GM12878 (cell line): ENCODE results near the gene SC5D. TPM values are rescaled to one million over a fixed set of nuclear protein-coding genes. Genes with fewer than 3 reads are reported as not detected.

ENCODE experiments used
- ATAC-seq: fragments of 200-7000 bp; cut with Tn5 transposase; 3 replicates; pipeline ENCODE4 v1.9.1; 2020; ENCODE audit warnings: mild to moderate bottlenecking, moderate library complexity
- BruUV-seq: library from RNA; stranded (reverse); fragments of 400-500 nt; replicated peaks from 2 replicates; lab custom pipeline; 2021; lab: Mats Ljungman, UMichigan
- CTCF ChIA-PET: fragments of 300-600 bp; sonication (Branson Sonifier 250); formaldehyde crosslinking; extraction: SDS; loops from one replicate; lab custom pipeline; 2021; ENCODE audit warnings: inconsistent platforms; lab: Yijun Ruan, JAX
- POLR2A ChIA-PET: fragments of 350-600 bp; formaldehyde crosslinking; extraction: SDS; loops from one replicate; lab custom pipeline; 2021; ENCODE audit warnings: inconsistent platforms; lab: Charles Lee
- RAD21 ChIA-PET: fragments of 300-600 bp; sonication (Branson Sonifier 250); formaldehyde crosslinking; loops from one replicate; lab custom pipeline; 2023; ENCODE audit warnings: antibody characterized with exemption; ENCODE audit not compliant: unreplicated experiment; lab: Charles Lee
- SMC1A ChIA-PET: fragments of 300-600 bp; sonication (Branson Sonifier 250); formaldehyde crosslinking; loops from one replicate; lab custom pipeline; 2023; ENCODE audit not compliant: unreplicated experiment, uncharacterized antibody; lab: Charles Lee
- DNase-seq: peaks from one replicate; pipeline ENCODE4 v3.0.0-alpha.2; 2011; ENCODE audit warnings: low read depth, low spot score
- FAIRE-seq: peaks from 3 replicates; lab custom pipeline; 2011; peaks lifted over from hg19 to GRCh38; lab: Jason Lieb, UNC
- H2AFZ ChIP-seq: 2 replicates; pipeline ENCODE4 v1.6.0; 2011; ENCODE audit warnings: low read depth, low read length, control low read depth; ENCODE audit not compliant: control insufficient read depth
- H3K27ac ChIP-seq: 2 replicates; pipeline ENCODE4 v1.5.1; 2011; ENCODE audit warnings: control low read depth; ENCODE audit not compliant: control insufficient read depth, insufficient read depth
- H3K27me3 ChIP-seq, 2 experiments: replicated peaks in 1 of 2; 2 replicates each; pipeline versions ENCODE4 v1.6.0 to v1.6.1; 2011; ENCODE audit warnings: low read length in 1 of 2; ENCODE audit not compliant: control insufficient read depth in 2 of 2, insufficient read depth in 2 of 2
- H3K36me3 ChIP-seq, 2 experiments: 2 replicates each; pipeline ENCODE4 v1.5.1; 2011; ENCODE audit warnings: low read length in 1 of 2; ENCODE audit not compliant: control insufficient read depth in 2 of 2, insufficient read depth in 2 of 2
- H3K4me1 ChIP-seq: 2 replicates; pipeline ENCODE4 v1.6.1; 2011; ENCODE audit warnings: mild to moderate bottlenecking, low read length, moderate library complexity, mixed read lengths; ENCODE audit not compliant: control insufficient read depth, insufficient read depth
- H3K4me2 ChIP-seq: 2 replicates; pipeline ENCODE4 v1.6.0; 2011; ENCODE audit warnings: control low read depth; ENCODE audit not compliant: control insufficient read depth, insufficient read depth
- H3K4me3 ChIP-seq: fragments of 200-600 bp; sonication (generic); 2 replicates; pipeline ENCODE4 v1.5.1; 2016
- H3K79me2 ChIP-seq: 2 replicates; pipeline ENCODE4 v1.6.0; 2011; ENCODE audit warnings: low read length; ENCODE audit not compliant: control insufficient read depth, insufficient read depth
- H3K9ac ChIP-seq: 2 replicates; pipeline ENCODE4 v1.8.0; 2011; ENCODE audit warnings: low read length, control low read depth, mixed read lengths; ENCODE audit not compliant: control insufficient read depth, insufficient read depth
- H3K9me3 ChIP-seq: replicated peaks from 3 replicates; pipeline ENCODE4 v1.5.1; 2011; ENCODE audit warnings: mild to moderate bottlenecking, low read length; ENCODE audit not compliant: control insufficient read depth, insufficient read depth
- H4K20me1 ChIP-seq: 2 replicates; pipeline ENCODE4 v1.6.0; 2011; ENCODE audit not compliant: control insufficient read depth, insufficient read depth
- BHLHE40 ChIP-seq, 2 experiments: fragments of 450-650 bp in 1 of 2; IDR thresholded peaks; 2 replicates each; pipeline ENCODE4 v1.6.1; 2011 to 2017; ENCODE audit warnings: low read depth in 2 of 2, borderline replicate concordance in 1 of 2, improper control_type of control experiment in 1 of 2, low read length in 1 of 2, mild to moderate bottlenecking in 1 of 2
- FOS ChIP-seq: IDR thresholded peaks from 3 replicates; pipeline ENCODE4 v1.6.1; 2011; ENCODE audit warnings: borderline replicate concordance; ENCODE audit not compliant: insufficient read length; ENCODE audit errors: extremely low read depth
- FOXM1 ChIP-seq: IDR thresholded peaks from 2 replicates; pipeline ENCODE4 v1.6.1; 2012; ENCODE audit warnings: low read depth, mild to moderate bottlenecking, inconsistent platforms, low read length, moderate library complexity
- GABPA ChIP-seq: IDR thresholded peaks from 2 replicates; pipeline ENCODE4 v1.6.1; 2014; ENCODE audit warnings: antibody characterized with exemption, low read depth, mild to moderate bottlenecking, inconsistent platforms
- MEF2B ChIP-seq: fragments of 450-650 bp; IDR thresholded peaks from 2 replicates; pipeline ENCODE4 v1.6.1; 2018; ENCODE audit warnings: mild to moderate bottlenecking, moderate library complexity; ENCODE audit not compliant: partially characterized antibody, poor library complexity, severe bottlenecking
- NFYA ChIP-seq: IDR thresholded peaks from 2 replicates; pipeline ENCODE4 v1.6.1; 2011; ENCODE audit warnings: low read depth, mild to moderate bottlenecking, low read length, improper control_type of control experiment, borderline replicate concordance
- RBBP5 ChIP-seq: fragments of 200-600 bp; sonication (generic); conservative IDR thresholded peaks from 2 replicates; pipeline ENCODE4 v1.6.1; 2016
- REST ChIP-seq: IDR thresholded peaks from 2 replicates; pipeline ENCODE4 v1.6.1; 2012; ENCODE audit warnings: mild to moderate bottlenecking, low read depth, low read length
- RUNX3 ChIP-seq: IDR thresholded peaks from 2 replicates; pipeline ENCODE4 v1.6.1; 2012; ENCODE audit warnings: low read length, inconsistent platforms
- SKIL ChIP-seq: fragments of 450-650 bp; IDR thresholded peaks from 2 replicates; pipeline ENCODE4 v1.6.1; 2017; ENCODE audit warnings: mild to moderate bottlenecking, low read depth, inconsistent platforms; ENCODE audit not compliant: poor library complexity, severe bottlenecking
- ZNF687 ChIP-seq: fragments of 450-650 bp; IDR thresholded peaks from 2 replicates; pipeline ENCODE4 v1.6.1; 2017; ENCODE audit warnings: mild to moderate bottlenecking, moderate library complexity
- WGBS: methylation state at CpG from one replicate; pipeline ENCODE4 v1.1.6; 2016; ENCODE audit warnings: low lambda C conversion rate; ENCODE audit not compliant: insufficient replicate concordance, insufficient coverage; ENCODE audit errors: missing lambda C conversion rate; 5-methylcytosine and 5-hydroxymethylcytosine counted together
- in situ Hi-C: fragments of 300-500 bp; cut with MboI; formaldehyde crosslinking; loops from 9 replicates; pipeline ENCODE4 v1.14.3; 2018; ENCODE audit warnings: mixed read lengths
- intact Hi-C: fragments of 100-400 bp; cut with micrococcal nuclease; formaldehyde crosslinking; loops from one replicate; pipeline ENCODE4 v1.14.2; 2022; ENCODE audit not compliant: unreplicated experiment
- polyA plus RNA-seq, 11 experiments: library from polyadenylated mRNA; depleted of rRNA in 4 of 11; unstranded in 6 of 11; stranded (reverse) in 5 of 11; fragments of >200 nt; fragmentation: Nextera tagmentation in 4 of 11; fragmentation: Illumina TruSeq in 1 of 11; extraction: Ambion mirVana in 4 of 11; extraction: Trizol in 1 of 11; gene quantifications; 1 replicate in 1 of 11; 2 replicates in 10 of 11; pipeline versions ENCODE4 v1.2.1 to v1.2.3, GENCODE V29; 2011 to 2016; ENCODE audit warnings: inconsistent platforms in 2 of 11, missing spikeins in 2 of 11, low read depth in 1 of 11
- total RNA-seq, 4 experiments: library from RNA; depleted of rRNA in 3 of 4; stranded (reverse); fragments of >200 nt in 3 of 4; fragmentation: Illumina TruSeq in 1 of 4; extraction: Trizol in 1 of 4; gene quantifications; 2 replicates each; pipeline versions ENCODE4 v1.2.1 to v1.2.3, GENCODE V29; 2013 to 2021

The SC5D gene
- total and polyA plus RNA-seq, 10 of the 15 experiments (the other 5 are each of a cell fraction or from before 2014, with no cell fraction given), result 23.7 to 134 (median 30.8) TPM

DNA sequence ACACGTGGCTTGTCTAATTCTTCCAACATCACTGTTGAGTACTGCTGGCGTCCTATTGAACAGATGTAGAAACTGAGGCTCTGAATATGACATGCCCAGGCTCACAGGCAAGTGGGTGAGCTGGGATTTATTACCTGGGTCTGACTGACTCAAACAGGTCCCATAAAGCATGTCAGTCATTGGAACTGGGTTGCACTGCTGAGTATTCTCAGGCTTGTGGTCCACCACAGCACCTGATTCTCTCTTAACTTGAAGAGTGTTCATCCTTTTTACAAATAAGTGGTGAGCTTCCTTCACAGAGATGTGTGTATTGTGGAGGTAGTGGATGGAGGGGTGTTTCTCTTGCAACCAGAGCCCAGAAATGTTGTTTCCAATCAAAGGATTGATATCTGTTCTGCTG is 44.5 kb downstream of the SC5D start (continued):
- TF ChIP-seq FOXM1, result no peak
- no peak for TF ChIP-seq FOS
- TF ChIP-seq NFYA, result no peak
- TF ChIP-seq BHLHE40 (IDR thresholded peaks at IDR 0.05; ENCODE audit: borderline replicate concordance in 1 of 2, low read depth in 2 of 2, low read length in 1 of 2), result 0 out of 4 replicates have a peak, but pooled peaks of 1 of the 2 experiments have one; percentile 2
- TF ChIP-seq RUNX3, result peak; percentile 78

DNA sequence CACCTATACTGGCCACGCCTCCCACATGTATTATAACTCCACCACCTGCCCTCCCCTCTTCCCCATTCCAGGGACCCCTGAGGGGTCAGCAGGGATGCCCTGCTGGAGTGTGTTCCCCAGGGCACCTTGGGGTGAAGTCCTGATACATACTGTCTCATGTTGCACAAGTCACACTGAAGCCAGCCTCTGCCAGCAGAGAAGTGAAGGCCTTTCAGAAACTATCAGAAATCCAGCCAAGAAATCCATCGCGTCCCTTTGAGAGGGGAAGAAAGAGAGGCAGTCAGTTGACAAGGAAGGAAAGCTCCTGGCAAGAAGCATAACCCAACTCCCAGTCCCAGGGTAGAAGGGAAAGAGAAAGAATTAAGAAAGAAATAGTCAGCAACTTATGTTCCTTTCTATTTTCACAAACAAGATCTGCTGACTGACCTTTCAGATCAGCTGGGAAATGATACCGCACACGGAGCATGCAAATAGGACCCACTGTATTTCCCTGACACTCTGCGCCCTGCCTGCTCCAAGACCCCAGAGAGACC is 45.2 kb downstream of the SC5D start:
- no peak for FAIRE-seq
- in situ Hi-C loops, result no loop called here
- intact Hi-C loops, result loop anchor here (5.0 kb wide), 2 partner anchors 84 to 114 kb away; partner anchors contain the start of genes SORL1 and SORL1-AS1
- TF ChIP-seq MEF2B, result no peak
- no peak for TF ChIP-seq SKIL
- no peak for TF ChIP-seq REST
- no peak for TF ChIP-seq ZNF687
- no peak for TF ChIP-seq RBBP5
- no peak for TF ChIP-seq GABPA

More for the DNA sequence above, 45.2 kb downstream of the SC5D start:
- ChIA-PET SMC1A (interaction anchor here (1.1 to 17.0 kb wide), 15 partner anchors 17 to 254 kb away, joined by 3 to 338 read pairs (median 14); no protein-coding TSS in a partner anchor), RAD21 (interaction anchor here (0.7 to 7.8 kb wide), 8 partner anchors 11 to 126 kb away, joined by 3 to 92 read pairs (median 8); no protein-coding TSS in a partner anchor), CTCF (interaction anchor here (1.3 to 4.6 kb wide), 6 partner anchors 12 to 109 kb away, joined by 3 to 26 read pairs (median 6); no protein-coding TSS in a partner anchor), POLR2A (interaction anchor here (1.1 to 7.6 kb wide), 7 partner anchors 11 to 128 kb away, joined by 3 to 70 read pairs (median 9); partner anchors contain the start of genes SORL1 and SORL1-AS1)
- Histone ChIP-seq H3K9ac (peak overlapping the region; percentile 32; the same call in 1 of the 2 replicates), H3K79me2 (no peaks in the 10 kb centered on the region), H3K36me3 (no peaks in the 10 kb centered on the region), H3K9me3 (no peaks in the 10 kb centered on the region), H3K4me2 (peak overlapping the region; percentile 75), H3K27me3 (no peaks in the 10 kb centered on the region), H4K20me1 (no peaks in the 10 kb centered on the region), H2AFZ (peak overlapping the region; percentile 3), H3K4me1 (peaks cover 68% of the 10 kb centered on the region), H3K27ac (peak overlapping the region; percentile 73), H3K4me3 (no peak overlapping the region)
- ATAC-seq, result peak; percentile 3
- no TSS peak for BruUV-seq
- WGBS, result 54% methylated on average over 6 of the region's 6 CpGs
- DNase-seq, result no peak
